ENCODE results near the gene ELL2.

DNA sequence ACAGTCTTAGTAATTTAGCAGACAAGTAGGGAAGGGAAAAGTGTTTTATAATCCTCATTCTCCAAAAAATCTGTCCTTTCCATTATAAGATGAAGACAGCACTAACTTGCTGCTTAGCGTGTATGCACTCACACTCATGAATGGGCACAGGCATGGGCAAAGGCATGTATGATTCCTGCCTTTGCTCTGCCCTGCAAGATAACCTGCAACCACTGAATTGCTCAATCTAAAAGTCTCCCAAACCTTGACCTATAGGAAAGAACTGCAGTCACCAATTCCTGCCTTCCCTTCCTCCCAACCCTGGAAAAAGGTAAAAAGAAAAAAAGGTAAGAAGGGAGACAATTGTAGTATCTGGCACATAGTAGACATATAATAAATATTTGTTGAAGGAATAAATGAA, 40.8 kb downstream of the ELL2 start:
- TF ChIP-seq, protein P1, sequence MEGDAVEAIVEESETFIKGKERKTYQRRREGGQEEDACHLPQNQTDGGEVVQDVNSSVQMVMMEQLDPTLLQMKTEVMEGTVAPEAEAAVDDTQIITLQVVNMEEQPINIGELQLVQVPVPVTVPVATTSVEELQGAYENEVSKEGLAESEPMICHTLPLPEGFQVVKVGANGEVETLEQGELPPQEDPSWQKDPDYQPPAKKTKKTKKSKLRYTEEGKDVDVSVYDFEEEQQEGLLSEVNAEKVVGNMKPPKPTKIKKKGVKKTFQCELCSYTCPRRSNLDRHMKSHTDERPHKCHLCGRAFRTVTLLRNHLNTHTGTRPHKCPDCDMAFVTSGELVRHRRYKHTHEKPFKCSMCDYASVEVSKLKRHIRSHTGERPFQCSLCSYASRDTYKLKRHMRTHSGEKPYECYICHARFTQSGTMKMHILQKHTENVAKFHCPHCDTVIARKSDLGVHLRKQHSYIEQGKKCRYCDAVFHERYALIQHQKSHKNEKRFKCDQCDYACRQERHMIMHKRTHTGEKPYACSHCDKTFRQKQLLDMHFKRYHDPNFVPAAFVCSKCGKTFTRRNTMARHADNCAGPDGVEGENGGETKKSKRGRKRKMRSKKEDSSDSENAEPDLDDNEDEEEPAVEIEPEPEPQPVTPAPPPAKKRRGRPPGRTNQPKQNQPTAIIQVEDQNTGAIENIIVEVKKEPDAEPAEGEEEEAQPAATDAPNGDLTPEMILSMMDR (IDR thresholded peaks at IDR 0.05; ENCODE audit: low read depth, low read length): no peak
- no peak for TF ChIP-seq MYC (IDR thresholded peaks at IDR 0.05; ENCODE audit: low read depth, low read length)

Data from NB4 (cell line).